Occipital lobe (tissue), 2 donors: ENCODE measurements around the gene NEU3. TPM values are rescaled to one million over a fixed set of nuclear protein-coding genes. Genes with fewer than 3 reads are reported as not detected.
"Not testable (repeated sequence)": the region's sequence is repeated elsewhere in the genome, so short reads cannot be mapped to it uniquely, and the experiment has no call there.

Source experiments
- DNase-seq: peaks from one replicate; lab custom pipeline; 2025; lab: John Stamatoyannopoulos, UW
- total RNA-seq: library from RNA; depleted of rRNA; stranded (reverse); fragments of >200 nt; gene quantifications from one replicate; pipeline ENCODE4 v1.2.3, GENCODE V29; 2014

Gene NEU3
- total RNA-seq, 1 donor from 2014 or later = 19.0 TPM

GRCh38 chr11:74984070-74984469 is 4.7 kb upstream of the NEU3 start:
- DNase-seq = no peak

- no peak for DNase-seq
These were observed 4.0 kb upstream of the NEU3 start for GRCh38 chr11:74984730-74985129.

- no peak for DNase-seq
These were observed 516 bp downstream of the NEU3 start for GRCh38 chr11:74989260-74989638.

GRCh38 chr11:74990150-74990549 is 1.4 kb downstream of the NEU3 start:
- not testable (repeated sequence) for DNase-seq

- no peak for DNase-seq
These were observed 2.2 kb downstream of the NEU3 start for GRCh38 chr11:74990941-74991340.

- no peak for DNase-seq
These were observed 4.1 kb downstream of the NEU3 start for GRCh38 chr11:74992852-74993251.

- DNase-seq = no peak
These were observed 12.2 kb downstream of the NEU3 start for GRCh38 chr11:75000975-75001354.

- no peak for DNase-seq
These were observed 13.0 kb downstream of the NEU3 start for GRCh38 chr11:75001686-75002085.

- no peak for DNase-seq
These were observed 13.8 kb downstream of the NEU3 start for GRCh38 chr11:75002516-75002915.

- no peak for DNase-seq
These were observed 15.5 kb downstream of the NEU3 start for GRCh38 chr11:75004215-75004614.

- no peak for DNase-seq
These were observed 22.6 kb downstream of the NEU3 start for GRCh38 chr11:75011357-75011756.

GRCh38 chr11:75011872-75012271 is 23.1 kb downstream of the NEU3 start:
- DNase-seq = no peak

- DNase-seq = no peak
These were observed 24.3 kb downstream of the NEU3 start for GRCh38 chr11:75013051-75013450.

- DNase-seq = no peak
These were observed 25.4 kb downstream of the NEU3 start for GRCh38 chr11:75014129-75014528.

- DNase-seq = not testable (repeated sequence)
These were observed 30.5 kb downstream of the NEU3 start for GRCh38 chr11:75019200-75019599.

GRCh38 chr11:75020328-75020727 is 31.6 kb downstream of the NEU3 start:
- DNase-seq = not testable (repeated sequence)

- DNase-seq = no peak
These were observed 33.6 kb downstream of the NEU3 start for GRCh38 chr11:75022296-75022695.

GRCh38 chr11:75022759-75023396 is 34.1 kb downstream of the NEU3 start:
- DNase-seq = peak; percentile 64

GRCh38 chr11:75023446-75024067 is 34.8 kb downstream of the NEU3 start:
- DNase-seq = no peak

GRCh38 chr11:75024068-75024449 is 35.3 kb downstream of the NEU3 start:
- DNase-seq = no peak

GRCh38 chr11:75024764-75025211 is 36.1 kb downstream of the NEU3 start:
- DNase-seq = peak; percentile 29

GRCh38 chr11:75025561-75025960 is 36.8 kb downstream of the NEU3 start:
- DNase-seq = no peak

- DNase-seq = no peak
These were observed 39.6 kb downstream of the NEU3 start for GRCh38 chr11:75028321-75028720.
